Activated CD4-positive, alpha-beta T cell treated with anti-CD3 and anti-CD28 coated beads, Interleukin-2, amount 50 U/mL, for 1 hour (primary cell): Measurements from ENCODE around the gene NXNL1.
"Not testable (repeated sequence)": the region's sequence is repeated elsewhere in the genome, so short reads cannot be mapped to it uniquely, and the experiment has no call there.

ENCODE experiments used
- DNase-seq: peaks from one replicate; pipeline ENCODE4 v3.0.0-alpha.2; 2020

Gene NXNL1

GRCh38 chr19:17486545-17487240 is 26.0 kb upstream of the NXNL1 start:
- no peak for DNase-seq

- DNase-seq: no peak
Observed at GRCh38 chr19:17484520-17485185, 23.9 kb upstream of the NXNL1 start.

GRCh38 chr19:17483605-17484002 is 22.9 kb upstream of the NXNL1 start:
- no peak for DNase-seq

GRCh38 chr19:17482877-17483604 is 22.3 kb upstream of the NXNL1 start:
- no peak for DNase-seq

- no peak for DNase-seq
Observed at GRCh38 chr19:17481986-17482385, 21.3 kb upstream of the NXNL1 start.

GRCh38 chr19:17479325-17479791 is 18.6 kb upstream of the NXNL1 start:
- DNase-seq: no peak

- no peak for DNase-seq
Observed at GRCh38 chr19:17475541-17476115, 14.9 kb upstream of the NXNL1 start.

- not testable (repeated sequence) for DNase-seq
Observed at GRCh38 chr19:17475011-17475540, 14.3 kb upstream of the NXNL1 start.

- no peak for DNase-seq
Observed at GRCh38 chr19:17473041-17473440, 12.3 kb upstream of the NXNL1 start.

GRCh38 chr19:17471410-17472125 is 10.8 kb upstream of the NXNL1 start:
- DNase-seq: no peak

- DNase-seq: peak; percentile 86
Observed at GRCh38 chr19:17470068-17470841, 9.5 kb upstream of the NXNL1 start, which contains the start of gene SLC27A1. Gene SLC27A1 (plus strand): TSS chr19:17470524. CDS start chr19:17470541, 17 bp downstream.

GRCh38 chr19:17469481-17470067 is 8.8 kb upstream of the NXNL1 start:
- DNase-seq: peak; percentile 94

GRCh38 chr19:17469092-17469480 is 8.4 kb upstream of the NXNL1 start:
- peak; percentile 13 for DNase-seq

GRCh38 chr19:17468302-17469091 is 7.8 kb upstream of the NXNL1 start:
- no peak for DNase-seq

GRCh38 chr19:17467471-17468301 is 7.0 kb upstream of the NXNL1 start:
- DNase-seq: no peak

GRCh38 chr19:17466487-17466850 is 5.7 kb upstream of the NXNL1 start:
- DNase-seq: no peak

- no peak for DNase-seq
Observed at GRCh38 chr19:17458970-17459369, 1.8 kb downstream of the NXNL1 start.

GRCh38 chr19:17457616-17458015 is 3.1 kb downstream of the NXNL1 start:
- no peak for DNase-seq

GRCh38 chr19:17456127-17456526 is 4.6 kb downstream of the NXNL1 start:
- no peak for DNase-seq
